Activated naive CD4-positive, alpha-beta T cell treated with anti-CD3 and anti-CD28 coated beads, Interleukin-2, amount 50 U/mL, for 72 hours (primary cell): ENCODE measurements around the gene MAU2. TPM values are rescaled to one million over a fixed set of nuclear protein-coding genes. Genes with fewer than 3 reads are reported as not detected.

Experiments used
- ATAC-seq, 2 donors: fragments of 150-1000 bp; cut with Tn5 transposase; 2 replicates each; pipeline ENCODE4 v1.10.0; 2021; ENCODE audit warnings: mild to moderate bottlenecking in 2 of 2, moderate library complexity in 2 of 2
- DNase-seq, 2 donors: peaks; one replicate each; pipeline ENCODE4 v3.0.0; 2021 to 2022; ENCODE audit warnings: low spot score in 2 of 2
- H3K27ac Mint-ChIP-seq, 2 donors: one replicate each; pipeline ENCODE4 v1.8.0; 2022; ENCODE audit warnings: mild to moderate bottlenecking in 2 of 2, mixed read lengths in 2 of 2
- H3K36me3 Mint-ChIP-seq, 2 donors: one replicate each; pipeline ENCODE4 v1.8.0; 2022; ENCODE audit warnings: mixed read lengths in 2 of 2
- H3K9me3 Mint-ChIP-seq, 2 donors: one replicate each; pipeline ENCODE4 v1.8.0; 2022; ENCODE audit warnings: mixed read lengths in 2 of 2
- total RNA-seq, 2 donors: library from RNA; stranded (reverse); gene quantifications; one replicate each; pipeline ENCODE4 v1.2.3, GENCODE V29; 2022

The MAU2 gene
- 10 to 100 TPM; 36.0 to 62.2 TPM for total RNA-seq

- peaks cover 6 to 14% of the 10 kb centered on the region in 2 donors for H3K36me3 Mint-ChIP-seq
Measured at GRCh38 chr19:19320361-19321140, at the start of gene MAU2, which contains the start of gene SUGP1. Gene MAU2 (plus strand): TSS chr19:19320829. CDS start chr19:19320860, 31 bp downstream. Gene SUGP1 (minus strand): TSS chr19:19320509. CDS start chr19:19320496, 13 bp downstream.

GRCh38 chr19:19271828-19272599, 48.6 kb upstream of the MAU2 start:
- DNase-seq (no peak), ATAC-seq (no peak)
- Mint-ChIP-seq H3K9me3 (no peaks in the 10 kb centered on the region), H3K27ac (no peak overlapping the region), H3K36me3 (peaks cover 0 to 5% of the 10 kb centered on the region in 2 donors)

More at GRCh38 chr19:19320361-19321140, at the start of gene MAU2, which contains the start of gene SUGP1:
- peak; percentile 89 to 95 for DNase-seq
- H3K27ac Mint-ChIP-seq, result peak within 1 kb of the TSS; percentile 89 to 100
- peak; percentile 91 to 95 for ATAC-seq
- no peaks in the 10 kb centered on the region for H3K9me3 Mint-ChIP-seq

GRCh38 chr19:19274146-19274545, 46.5 kb upstream of the MAU2 start:
- ATAC-seq (no peak), DNase-seq (no peak)
- Mint-ChIP-seq H3K9me3 (no peaks in the 10 kb centered on the region), H3K27ac (no peak overlapping the region), H3K36me3 (peaks cover 0 to 10% of the 10 kb centered on the region in 2 donors)

- Mint-ChIP-seq H3K9me3 (no peaks in the 10 kb centered on the region), H3K27ac (no peak overlapping the region), H3K36me3 (peaks cover 0 to 11% of the 10 kb centered on the region in 2 donors)
- ATAC-seq (peak in 1 of 2 donors; percentile 19), DNase-seq (no peak)
Measured at GRCh38 chr19:19274716-19275565, 45.7 kb upstream of the MAU2 start.

GRCh38 chr19:19276386-19276785, 44.2 kb upstream of the MAU2 start:
- no peak for DNase-seq
- Mint-ChIP-seq H3K36me3 (peaks cover 0 to 18% of the 10 kb centered on the region in 2 donors), H3K9me3 (no peaks in the 10 kb centered on the region), H3K27ac (no peak overlapping the region)
- ATAC-seq, result no peak

GRCh38 chr19:19276851-19277250, 43.8 kb upstream of the MAU2 start:
- Mint-ChIP-seq H3K9me3 (no peaks in the 10 kb centered on the region), H3K36me3 (peaks cover 0 to 18% of the 10 kb centered on the region in 2 donors), H3K27ac (no peak overlapping the region)
- no peak for ATAC-seq
- no peak for DNase-seq

- H3K27ac Mint-ChIP-seq, result no peak overlapping the region
- H3K9me3 Mint-ChIP-seq, result no peaks in the 10 kb centered on the region
- ATAC-seq, result no peak
- DNase-seq, result no peak
- peaks cover 0 to 18% of the 10 kb centered on the region in 2 donors for H3K36me3 Mint-ChIP-seq
Measured at GRCh38 chr19:19278315-19278714, 42.3 kb upstream of the MAU2 start.

GRCh38 chr19:19279062-19279612, 41.5 kb upstream of the MAU2 start:
- H3K36me3 Mint-ChIP-seq, result peaks cover 4 to 22% of the 10 kb centered on the region in 2 donors
- H3K9me3 Mint-ChIP-seq, result no peaks in the 10 kb centered on the region
- no peak for DNase-seq
- ATAC-seq, result no peak
- no peak overlapping the region for H3K27ac Mint-ChIP-seq

GRCh38 chr19:19279853-19280252, 40.8 kb upstream of the MAU2 start:
- H3K36me3 Mint-ChIP-seq, result peaks cover 10 to 27% of the 10 kb centered on the region in 2 donors

GRCh38 chr19:19280561-19280960, 40.1 kb upstream of the MAU2 start:
- no peak for ATAC-seq
- Mint-ChIP-seq H3K36me3 (peaks cover 10 to 27% of the 10 kb centered on the region in 2 donors), H3K9me3 (no peaks in the 10 kb centered on the region)

More at GRCh38 chr19:19279853-19280252, 40.8 kb upstream of the MAU2 start:
- ATAC-seq (no peak), DNase-seq (no peak)
- Mint-ChIP-seq H3K27ac (no peak overlapping the region), H3K9me3 (no peaks in the 10 kb centered on the region)

GRCh38 chr19:19285686-19286085, 34.9 kb upstream of the MAU2 start:
- DNase-seq (no peak), ATAC-seq (no peak)
- no peaks in the 10 kb centered on the region for H3K9me3 Mint-ChIP-seq
- H3K27ac Mint-ChIP-seq, result no peak overlapping the region
- peaks cover 21% of the 10 kb centered on the region in 2 donors for H3K36me3 Mint-ChIP-seq

More at GRCh38 chr19:19280561-19280960, 40.1 kb upstream of the MAU2 start:
- no peak overlapping the region for H3K27ac Mint-ChIP-seq
- DNase-seq, result no peak

- no peaks in the 10 kb centered on the region for H3K9me3 Mint-ChIP-seq
- no peak for ATAC-seq
- H3K36me3 Mint-ChIP-seq, result peaks cover 15 to 42% of the 10 kb centered on the region in 2 donors
- H3K27ac Mint-ChIP-seq, result peak overlapping the region in 1 of 2 donors; percentile 44
- no peak for DNase-seq
Measured at GRCh38 chr19:19292607-19293006, 28.0 kb upstream of the MAU2 start.

GRCh38 chr19:19294914-19295313, 25.7 kb upstream of the MAU2 start:
- DNase-seq (no peak), ATAC-seq (no peak)
- H3K27ac Mint-ChIP-seq, result peak overlapping the region in 1 of 2 donors; percentile 25
- H3K36me3 Mint-ChIP-seq, result peaks cover 10 to 35% of the 10 kb centered on the region in 2 donors
- no peaks in the 10 kb centered on the region for H3K9me3 Mint-ChIP-seq

- no peak for ATAC-seq
- Mint-ChIP-seq H3K36me3 (peaks cover 9 to 27% of the 10 kb centered on the region in 2 donors), H3K9me3 (no peaks in the 10 kb centered on the region), H3K27ac (peak overlapping the region in 1 of 2 donors; percentile 51)
- no peak for DNase-seq
Measured at GRCh38 chr19:19296953-19297689, 23.5 kb upstream of the MAU2 start.

GRCh38 chr19:19297759-19298158, 22.9 kb upstream of the MAU2 start:
- ATAC-seq (no peak), DNase-seq (no peak)
- Mint-ChIP-seq H3K9me3 (no peaks in the 10 kb centered on the region), H3K36me3 (peaks cover 9 to 20% of the 10 kb centered on the region in 2 donors), H3K27ac (peak overlapping the region; percentile 50 to 51)
